ENCODE data around the gene PPP1R10. TPM values are rescaled to one million over a fixed set of nuclear protein-coding genes. Genes with fewer than 3 reads are reported as not detected.

Gene PPP1R10
- total RNA-seq, 1 donor from 2014 or later: 58.2 TPM

DNA sequence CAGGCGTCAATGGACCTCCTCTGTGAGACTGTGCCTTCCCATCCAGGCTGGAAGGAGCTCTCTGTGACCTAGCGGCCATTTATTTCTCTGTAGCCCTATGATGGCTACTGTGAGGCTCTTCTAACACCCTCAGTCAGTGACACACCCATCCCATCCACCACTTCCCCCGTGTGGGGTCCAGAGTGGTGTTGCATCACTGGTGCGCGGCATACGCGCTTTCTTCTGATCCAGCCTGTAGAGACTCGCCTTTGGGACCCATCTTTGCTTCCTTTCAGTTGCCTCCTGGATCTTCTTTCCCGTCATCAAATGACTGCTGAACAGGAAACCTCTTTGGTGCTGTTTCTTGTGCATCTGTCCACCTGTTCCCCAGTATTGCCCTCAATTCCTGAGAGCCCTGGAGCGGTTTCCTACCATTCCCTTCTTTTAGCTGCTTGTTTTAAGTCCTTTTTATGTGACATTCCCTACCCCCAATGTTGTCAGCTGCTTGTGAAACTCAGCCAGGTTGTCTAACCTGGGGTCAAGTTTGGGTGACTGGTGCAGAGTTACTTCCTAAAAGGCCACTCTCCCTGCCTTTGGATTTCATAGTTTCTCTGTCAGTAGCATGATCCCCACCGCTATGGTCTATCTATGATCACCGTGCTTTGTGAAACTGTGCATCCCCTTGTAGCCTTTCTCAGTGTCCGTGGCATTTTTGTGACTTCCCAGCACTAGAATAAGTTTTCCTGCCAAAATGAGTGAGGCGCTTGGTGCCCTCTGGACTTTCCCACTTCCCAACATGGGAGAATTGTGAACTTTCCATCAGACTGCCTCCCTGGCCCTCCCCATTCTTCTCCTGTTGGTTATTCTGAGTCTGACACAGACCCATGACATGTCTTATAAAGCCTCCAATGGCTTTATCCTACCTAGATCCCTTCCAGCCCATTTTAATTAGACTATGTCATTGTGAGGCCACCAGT lies 54.3 kb downstream of the PPP1R10 start:
- Mint-ChIP-seq H3K36me3 (ENCODE audit: low read depth) (peaks cover 12% of the 10 kb centered on the region), H3K27ac (ENCODE audit: unreplicated experiment) (no peak overlapping the region), H3K4me3 (ENCODE audit: unreplicated experiment) (no peak overlapping the region), H3K27me3 (ENCODE audit: low read depth) (no peaks in the 10 kb centered on the region), H3K9me3 (ENCODE audit: low read depth) (no peaks in the 10 kb centered on the region), H3K4me1 (ENCODE audit: low read depth) (peaks cover 8% of the 10 kb centered on the region)
- TF ChIP-seq, protein P1, sequence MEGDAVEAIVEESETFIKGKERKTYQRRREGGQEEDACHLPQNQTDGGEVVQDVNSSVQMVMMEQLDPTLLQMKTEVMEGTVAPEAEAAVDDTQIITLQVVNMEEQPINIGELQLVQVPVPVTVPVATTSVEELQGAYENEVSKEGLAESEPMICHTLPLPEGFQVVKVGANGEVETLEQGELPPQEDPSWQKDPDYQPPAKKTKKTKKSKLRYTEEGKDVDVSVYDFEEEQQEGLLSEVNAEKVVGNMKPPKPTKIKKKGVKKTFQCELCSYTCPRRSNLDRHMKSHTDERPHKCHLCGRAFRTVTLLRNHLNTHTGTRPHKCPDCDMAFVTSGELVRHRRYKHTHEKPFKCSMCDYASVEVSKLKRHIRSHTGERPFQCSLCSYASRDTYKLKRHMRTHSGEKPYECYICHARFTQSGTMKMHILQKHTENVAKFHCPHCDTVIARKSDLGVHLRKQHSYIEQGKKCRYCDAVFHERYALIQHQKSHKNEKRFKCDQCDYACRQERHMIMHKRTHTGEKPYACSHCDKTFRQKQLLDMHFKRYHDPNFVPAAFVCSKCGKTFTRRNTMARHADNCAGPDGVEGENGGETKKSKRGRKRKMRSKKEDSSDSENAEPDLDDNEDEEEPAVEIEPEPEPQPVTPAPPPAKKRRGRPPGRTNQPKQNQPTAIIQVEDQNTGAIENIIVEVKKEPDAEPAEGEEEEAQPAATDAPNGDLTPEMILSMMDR (IDR thresholded peaks at IDR 0.05): no peak
- no peak for DNase-seq (ENCODE audit: low spot score)

DNA sequence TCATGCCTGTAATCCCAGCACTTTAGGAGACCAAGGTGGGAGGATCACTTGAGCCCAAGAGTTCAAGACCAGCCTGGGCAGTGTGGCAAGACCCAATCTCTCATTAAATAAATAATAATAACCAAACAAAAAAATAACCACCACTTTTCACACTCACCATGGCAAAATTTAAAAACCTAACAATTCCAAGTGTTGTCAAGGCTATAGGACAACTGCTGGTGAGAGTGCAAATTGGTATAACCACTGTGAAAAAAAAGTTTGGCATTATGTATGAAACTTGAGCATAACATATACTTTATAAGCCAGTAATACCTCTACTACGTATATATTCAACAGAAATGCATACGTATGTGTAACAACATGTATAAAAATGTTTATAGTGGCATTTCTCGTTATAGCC lies 56.1 kb downstream of the PPP1R10 start:
- no peak for DNase-seq (ENCODE audit: low spot score)
- H3K27me3 Mint-ChIP-seq (ENCODE audit: low read depth): no peaks in the 10 kb centered on the region
- H3K36me3 Mint-ChIP-seq (ENCODE audit: low read depth): peaks cover 12% of the 10 kb centered on the region
- H3K9me3 Mint-ChIP-seq (ENCODE audit: low read depth): no peaks in the 10 kb centered on the region
- TF ChIP-seq, protein P1 (IDR thresholded peaks at IDR 0.05): no peak
- peaks cover 14% of the 10 kb centered on the region for H3K4me1 Mint-ChIP-seq (ENCODE audit: low read depth)
- H3K4me3 Mint-ChIP-seq (ENCODE audit: unreplicated experiment): no peak overlapping the region
- H3K27ac Mint-ChIP-seq (ENCODE audit: unreplicated experiment): no peak overlapping the region

- H3K4me1 Mint-ChIP-seq (ENCODE audit: low read depth): peaks cover 27% of the 10 kb centered on the region
- no peak for DNase-seq (ENCODE audit: low spot score)
- H3K27me3 Mint-ChIP-seq (ENCODE audit: low read depth): no peaks in the 10 kb centered on the region
- no peaks in the 10 kb centered on the region for H3K9me3 Mint-ChIP-seq (ENCODE audit: low read depth)
- peaks cover 16% of the 10 kb centered on the region for H3K36me3 Mint-ChIP-seq (ENCODE audit: low read depth)
- H3K4me3 Mint-ChIP-seq (ENCODE audit: unreplicated experiment): peak overlapping the region; percentile 95
- H3K27ac Mint-ChIP-seq (ENCODE audit: unreplicated experiment): peak overlapping the region; percentile 99
- TF ChIP-seq, protein P1 (IDR thresholded peaks at IDR 0.05): no peak
Measured at GRCh38 chr6:30557683-30557981, 59.4 kb downstream of the PPP1R10 start.

DNA sequence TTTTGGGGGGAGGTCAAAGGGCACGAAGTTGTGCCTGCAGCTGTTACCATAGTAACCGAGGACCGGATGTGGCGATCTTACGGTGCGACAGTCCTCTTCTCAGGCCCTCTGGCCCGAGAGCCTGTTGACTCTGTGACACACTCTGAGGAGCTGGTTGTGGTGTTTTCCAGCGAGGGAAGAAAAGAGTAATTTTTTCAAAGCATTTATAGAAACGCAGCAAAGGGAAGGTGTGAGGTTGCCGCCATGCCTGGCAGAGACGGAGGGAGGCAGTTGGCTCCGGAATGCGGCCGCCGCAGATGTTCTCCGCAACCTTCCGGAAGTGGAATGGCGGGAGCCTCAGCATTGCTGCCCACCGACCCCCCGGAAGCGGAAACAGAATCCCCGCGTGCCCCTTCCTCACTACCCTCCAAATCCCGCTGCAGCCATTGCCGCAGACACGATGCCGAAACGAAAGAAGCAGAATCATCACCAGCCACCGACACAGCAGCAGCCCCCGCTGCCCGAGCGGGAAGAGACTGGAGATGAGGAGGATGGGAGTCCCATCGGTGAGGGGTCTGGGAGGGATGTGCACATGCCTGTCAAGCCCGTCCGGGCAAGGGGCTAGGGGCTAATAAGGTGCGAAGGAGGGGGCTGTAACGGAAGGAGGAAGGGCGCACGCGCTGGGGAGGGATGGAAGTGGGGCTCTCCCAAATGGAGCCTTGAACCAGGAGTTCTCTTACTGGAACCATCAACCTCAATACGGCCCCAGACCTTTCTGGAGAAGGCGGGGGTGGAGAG lies 59.9 kb downstream of the PPP1R10 start, which contains the start of gene PRR3:
Gene PRR3, plus strand, starts transcription at position 390 of the 777 bp plus-strand sequence. Its CDS starts 50 bp downstream, at position 440.
- Mint-ChIP-seq H3K9me3 (ENCODE audit: low read depth) (no peaks in the 10 kb centered on the region), H3K4me3 (ENCODE audit: unreplicated experiment) (peak within 1 kb of the TSS; percentile 95), H3K27me3 (ENCODE audit: low read depth) (no peaks in the 10 kb centered on the region), H3K27ac (ENCODE audit: unreplicated experiment) (peak within 1 kb of the TSS; percentile 99), H3K36me3 (ENCODE audit: low read depth) (peaks cover 18% of the 10 kb centered on the region), H3K4me1 (ENCODE audit: low read depth) (peaks cover 27% of the 10 kb centered on the region)
- TF ChIP-seq, protein P1 (IDR thresholded peaks at IDR 0.05): no peak
- no peak for DNase-seq (ENCODE audit: low spot score)
